Measurements from ENCODE around the gene TCF12.

TCF12 gene

DNA sequence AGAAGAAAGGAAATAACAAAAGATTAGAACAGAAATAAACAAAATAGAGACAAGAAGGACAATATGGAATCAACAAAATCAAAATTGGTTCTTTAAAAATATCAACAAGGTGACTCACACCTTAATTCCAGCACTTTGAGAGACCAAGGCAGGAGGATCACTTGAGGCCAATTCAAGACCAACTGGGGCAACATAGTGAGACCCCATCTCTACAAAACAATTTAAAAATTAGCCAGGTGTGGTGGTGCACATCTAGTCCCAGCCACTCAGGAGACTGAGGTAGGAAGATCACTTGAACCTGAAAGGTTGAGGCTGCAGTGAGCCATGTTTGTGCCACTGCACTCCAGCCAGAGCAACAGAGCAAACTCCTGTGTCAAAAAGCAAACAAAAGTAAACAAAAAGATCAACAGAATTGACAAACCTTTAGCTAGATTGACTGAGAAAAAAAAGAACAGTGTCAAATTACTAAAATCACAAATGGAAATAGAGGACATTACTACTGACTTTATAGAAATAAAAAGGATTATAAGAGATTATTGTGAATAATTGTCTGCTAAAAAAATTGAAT lies 267.1 kb downstream of the TCF12 start:
- DNase-seq, result no peak

DNA sequence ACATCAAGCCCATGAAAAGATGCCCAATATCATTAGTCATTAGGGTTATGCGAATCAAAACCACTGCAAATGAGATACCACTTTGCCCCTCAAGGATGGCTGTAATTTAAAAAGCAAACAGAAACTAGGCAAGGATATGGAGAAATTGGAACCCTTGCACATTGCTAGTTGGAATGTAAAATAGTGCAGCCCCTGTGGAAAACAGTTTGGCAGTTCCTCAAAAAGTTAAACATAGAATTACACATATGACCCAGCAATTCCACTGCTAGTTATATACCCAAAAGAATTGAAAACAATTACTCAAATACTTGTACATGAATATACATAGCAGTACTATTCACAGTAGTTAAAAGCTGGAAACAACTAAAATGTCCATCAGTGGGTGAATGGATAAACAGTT lies 271.0 kb downstream of the TCF12 start:
- no peak for DNase-seq

DNA sequence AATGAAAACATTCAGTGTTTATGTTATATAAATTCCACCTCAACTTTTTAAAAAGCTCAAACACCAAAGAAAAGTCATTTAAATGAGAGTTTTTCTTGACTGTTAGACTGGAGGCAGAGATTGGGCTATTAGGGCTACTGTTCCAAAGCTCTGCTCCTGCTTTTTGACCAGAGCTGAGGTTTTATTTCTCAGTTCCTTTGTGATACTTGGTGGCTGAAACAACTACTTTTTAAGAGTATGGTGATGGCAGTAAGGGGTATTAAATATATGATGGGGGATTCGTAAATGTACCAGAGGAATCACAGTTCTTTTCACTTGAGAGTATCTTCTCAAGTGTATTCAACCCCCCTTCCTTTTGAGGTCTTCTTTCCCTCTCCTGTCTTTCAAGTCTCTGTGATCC lies 271.8 kb downstream of the TCF12 start:
- DNase-seq, result no peak

DNA sequence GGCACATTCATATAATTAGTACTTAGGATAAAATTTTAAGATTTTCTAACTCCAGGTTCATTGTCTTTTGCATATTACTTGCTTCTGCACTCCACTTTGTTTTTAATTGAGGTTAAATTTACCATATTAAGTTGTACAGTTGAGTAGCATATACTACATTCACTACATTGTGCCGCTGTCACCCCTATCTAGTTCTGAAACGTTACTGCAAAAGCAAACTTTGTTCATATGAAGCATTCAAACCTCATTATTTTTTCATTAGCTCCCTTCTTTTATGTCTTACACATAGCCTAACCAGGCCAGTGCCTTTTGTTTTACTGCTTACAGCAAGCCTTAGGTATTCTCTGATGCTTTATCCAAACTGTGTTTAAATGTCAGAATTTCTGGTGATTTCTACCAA lies 274.7 kb downstream of the TCF12 start:
- no peak for DNase-seq

DNA sequence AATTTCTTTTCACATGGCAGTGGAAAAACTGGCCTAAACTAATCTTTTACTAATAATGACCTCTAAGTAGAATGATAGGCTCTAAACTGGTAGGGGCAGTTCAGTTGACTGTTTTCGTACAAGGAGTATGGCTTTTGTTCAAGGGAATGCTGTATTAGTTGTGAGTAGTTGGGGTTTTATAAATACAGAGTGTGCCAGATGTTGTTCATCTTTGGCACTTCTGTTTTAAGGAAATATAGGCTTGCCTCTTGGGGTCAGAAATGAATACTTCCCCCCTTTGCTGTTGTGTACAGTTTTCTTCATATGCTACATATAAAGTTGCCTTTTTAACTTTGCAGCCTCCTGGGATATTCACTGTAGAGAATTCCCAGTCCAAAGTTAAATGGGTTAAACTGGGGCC lies 276.9 kb downstream of the TCF12 start:
- no peak for DNase-seq

DNA sequence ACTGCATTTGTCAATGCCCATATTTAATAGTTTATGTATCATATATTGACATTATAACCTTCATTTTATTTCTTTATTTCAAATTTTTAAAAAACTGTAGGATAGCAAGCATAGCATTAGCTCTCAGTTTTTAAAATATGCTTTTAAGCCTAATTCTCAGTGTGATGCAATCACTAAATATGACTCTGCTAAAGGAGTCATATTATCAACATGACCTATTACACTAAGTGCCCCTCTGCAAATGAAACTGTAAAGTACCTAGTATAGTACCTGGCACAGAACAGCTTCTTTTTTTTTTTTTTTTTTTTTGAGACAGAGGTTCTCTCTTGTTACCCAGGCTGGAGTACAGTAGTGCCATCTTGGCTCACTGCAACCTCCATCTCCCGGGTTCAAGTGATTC lies 278.4 kb downstream of the TCF12 start:
- DNase-seq, result no peak

DNA sequence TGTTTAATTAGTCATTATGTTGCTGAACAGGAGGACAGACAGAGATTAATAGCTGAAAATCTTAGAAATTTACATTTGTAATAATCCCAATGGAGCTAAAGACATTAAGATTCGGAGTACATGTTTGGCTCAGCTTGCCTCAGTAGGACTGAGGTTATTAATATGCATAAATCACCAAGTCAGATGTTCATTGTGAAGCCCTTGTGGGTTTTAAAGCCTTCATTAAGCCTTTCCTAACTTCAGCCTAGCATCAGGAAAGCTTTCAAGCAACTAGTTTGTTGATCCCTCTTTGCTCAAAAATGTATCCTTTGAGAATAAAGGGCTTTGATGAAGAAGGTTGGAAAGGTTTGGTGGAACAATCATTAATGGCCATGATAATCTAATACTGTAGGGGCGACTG lies 279.7 kb downstream of the TCF12 start:
- DNase-seq, result no peak

DNA sequence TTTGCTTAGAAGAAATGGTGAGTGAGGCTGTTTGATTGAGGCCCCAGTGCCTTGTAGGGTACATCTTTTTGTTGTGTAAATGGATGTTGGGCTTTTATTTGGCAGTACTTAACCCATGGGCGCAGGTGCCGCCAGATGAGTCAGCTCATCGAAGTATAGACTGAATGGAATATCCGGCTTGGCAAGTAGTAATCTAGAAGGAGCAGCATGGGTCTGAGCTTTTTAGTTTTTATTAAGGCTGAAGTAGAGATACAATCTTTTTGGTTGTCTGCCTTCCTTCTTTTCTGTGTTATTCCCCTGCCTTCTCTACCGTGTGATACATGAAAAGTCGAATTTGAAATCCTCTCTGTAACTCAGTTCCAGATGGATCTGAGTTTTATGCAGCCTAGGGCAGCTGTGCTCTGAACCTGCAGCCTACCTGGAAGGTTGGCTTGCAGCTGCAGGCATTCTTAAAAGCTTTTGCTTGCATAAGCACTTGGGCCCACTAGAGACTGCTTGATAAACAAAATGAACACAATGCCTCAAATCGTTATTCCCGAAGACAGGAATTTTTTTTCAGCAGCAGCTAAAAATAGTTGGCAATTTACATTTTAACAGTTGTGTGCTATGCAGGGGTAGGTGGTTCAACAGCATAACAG lies 280.3 kb downstream of the TCF12 start:
- DNase-seq, result no peak

DNA sequence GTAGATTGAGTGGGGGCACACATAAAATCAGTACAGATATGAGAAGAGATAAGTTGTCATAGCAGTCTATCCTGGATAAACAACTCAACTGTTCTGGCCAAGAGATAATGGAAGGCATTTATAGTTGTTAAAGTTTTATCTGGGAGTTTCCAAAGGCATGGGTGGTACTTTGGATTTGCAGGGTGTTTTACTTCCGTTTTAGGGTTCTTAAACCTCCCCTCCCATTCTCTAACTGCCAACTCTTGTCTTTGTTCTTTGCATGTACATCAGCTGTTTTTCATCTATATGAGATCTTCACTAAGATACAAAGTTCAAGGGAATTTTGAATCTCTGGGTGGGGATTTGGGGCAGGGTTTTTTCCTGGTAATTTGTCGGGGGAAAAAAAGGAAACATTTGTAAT lies 283.1 kb downstream of the TCF12 start:
- no peak for DNase-seq

DNA sequence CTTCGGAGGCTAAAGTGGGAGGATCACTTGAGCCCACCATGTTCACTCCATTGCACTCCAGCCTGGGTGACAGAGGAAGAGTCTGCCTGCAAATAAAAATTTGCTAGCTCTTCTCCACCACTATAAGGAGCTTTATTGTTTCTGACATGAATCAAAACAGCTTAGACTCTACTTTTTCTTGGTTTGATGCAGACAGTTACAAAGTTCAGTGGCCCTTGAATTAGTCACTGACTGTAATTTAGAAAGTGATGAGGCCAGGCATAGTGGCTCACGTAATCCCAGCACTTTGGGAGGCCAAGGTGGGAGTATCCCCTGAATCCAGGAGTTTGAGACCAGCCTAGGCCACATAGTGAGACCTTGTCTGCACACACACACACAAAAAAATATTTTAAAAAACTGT lies 285.5 kb downstream of the TCF12 start:
- DNase-seq, result no peak

DNA sequence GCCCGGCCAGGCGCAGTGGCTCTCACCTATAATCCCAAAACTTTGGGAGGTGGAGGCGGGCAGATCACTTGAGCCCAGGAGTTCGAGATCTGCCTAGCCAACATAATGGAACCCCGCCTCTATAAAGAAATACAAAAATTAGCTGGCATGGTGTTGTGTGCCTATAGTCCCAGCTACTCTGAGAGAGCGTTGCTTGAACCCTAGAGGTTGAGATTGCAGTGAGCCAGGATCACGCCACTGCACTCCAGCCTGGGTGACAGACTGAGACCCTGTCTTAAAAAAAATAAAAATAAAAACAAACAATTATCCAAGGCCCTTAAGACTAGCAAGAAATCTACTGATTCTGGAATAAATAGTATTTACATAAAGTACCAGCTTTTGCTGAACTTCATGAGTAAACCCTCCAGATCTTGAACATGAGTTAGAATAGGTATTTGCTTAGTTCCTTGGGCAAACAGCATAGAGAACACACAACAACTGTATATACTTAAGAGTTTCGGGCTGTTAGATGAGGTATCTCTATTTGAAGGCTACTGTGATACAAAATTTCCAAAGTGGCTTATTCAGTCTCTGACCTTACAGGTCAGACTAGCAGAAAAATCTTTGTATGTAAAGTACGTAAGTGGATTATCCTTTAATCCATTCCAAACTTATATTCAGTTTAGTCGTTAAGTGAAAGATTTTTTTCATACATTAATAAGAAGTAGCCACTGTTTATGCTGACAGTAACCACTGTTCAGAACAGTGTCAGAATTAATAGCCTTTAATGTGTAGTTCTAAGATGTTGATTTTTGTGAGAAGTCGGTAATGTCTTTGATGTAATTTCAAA lies 286.8 kb downstream of the TCF12 start:
- no peak for DNase-seq

DNA sequence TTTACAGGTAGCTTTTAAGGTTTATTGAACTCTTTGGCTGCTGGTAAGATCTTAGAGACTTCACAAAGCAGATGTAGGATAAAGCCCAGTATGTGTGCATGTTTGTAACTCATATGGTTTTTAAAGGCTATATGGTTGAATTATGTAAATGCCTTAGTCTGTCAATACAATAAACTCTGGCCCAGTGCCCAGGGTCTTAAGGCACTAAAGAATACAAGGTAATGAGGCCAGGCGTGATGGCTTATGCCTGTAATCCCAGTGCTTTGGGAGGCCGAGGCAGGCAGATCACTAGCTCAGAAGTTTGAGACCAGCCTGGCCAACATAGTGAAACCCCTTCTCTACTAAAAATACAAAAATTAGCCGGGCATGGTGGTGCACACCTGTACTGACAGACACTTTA lies 287.6 kb downstream of the TCF12 start:
- no peak for DNase-seq

DNA sequence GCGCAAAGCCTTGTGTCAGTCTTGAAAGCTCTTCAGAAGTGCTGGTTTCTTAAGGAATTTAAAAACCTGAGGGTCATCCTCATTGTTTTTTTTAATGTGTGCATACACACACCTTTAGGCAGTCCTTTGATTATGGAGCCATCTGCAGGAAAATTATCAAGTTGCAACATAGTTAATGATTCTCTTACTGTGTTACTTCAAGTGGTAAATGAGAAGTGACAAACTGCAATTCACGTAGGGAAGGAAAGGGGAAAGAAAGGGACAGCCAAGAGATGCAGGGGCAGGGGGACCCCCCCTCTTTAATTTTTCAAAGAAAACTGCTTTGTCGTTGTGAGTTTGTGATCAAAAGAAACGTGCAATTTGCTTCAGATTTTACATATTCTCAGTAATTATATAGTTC lies 295.4 kb downstream of the TCF12 start:
- no peak for DNase-seq

DNA sequence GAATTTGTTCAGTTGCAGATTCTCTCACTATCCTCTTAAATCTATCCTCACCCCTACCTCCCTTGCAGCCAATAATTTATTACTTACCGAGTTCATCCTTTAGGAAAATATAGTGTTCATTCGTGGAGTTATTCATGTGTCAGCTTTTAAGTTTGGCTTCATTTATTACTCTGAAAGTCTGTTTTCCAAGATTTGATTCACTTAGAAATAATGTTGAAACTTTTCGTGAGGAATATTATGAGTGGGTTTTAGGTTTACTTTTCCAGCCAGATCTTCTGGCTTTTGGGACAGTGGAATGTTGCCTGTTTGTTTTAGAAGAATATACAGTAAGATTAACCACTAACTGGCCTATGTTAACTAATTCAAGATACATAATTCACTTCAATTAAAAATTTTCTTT lies 296.9 kb downstream of the TCF12 start:
- DNase-seq, result no peak

DNA sequence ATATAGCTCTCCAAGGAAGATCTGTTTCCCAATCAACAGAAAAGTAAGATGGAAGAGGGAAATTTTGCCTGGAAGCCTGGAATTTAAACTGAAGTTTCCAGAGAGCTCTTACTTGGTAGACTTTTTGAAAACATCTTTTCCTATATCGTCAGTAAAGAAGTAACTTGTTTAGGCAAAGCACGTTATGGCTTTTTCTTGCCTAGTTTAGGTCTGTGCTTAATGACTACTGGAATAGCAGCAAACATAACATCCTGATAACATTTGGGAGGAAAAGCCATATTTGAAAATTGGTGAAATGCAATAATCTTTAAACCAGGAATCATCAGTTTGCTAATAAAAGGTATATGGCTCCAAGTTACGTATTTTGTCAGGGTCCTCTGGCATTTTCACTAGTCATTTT lies 297.4 kb downstream of the TCF12 start:
- DNase-seq, result no peak

DNA sequence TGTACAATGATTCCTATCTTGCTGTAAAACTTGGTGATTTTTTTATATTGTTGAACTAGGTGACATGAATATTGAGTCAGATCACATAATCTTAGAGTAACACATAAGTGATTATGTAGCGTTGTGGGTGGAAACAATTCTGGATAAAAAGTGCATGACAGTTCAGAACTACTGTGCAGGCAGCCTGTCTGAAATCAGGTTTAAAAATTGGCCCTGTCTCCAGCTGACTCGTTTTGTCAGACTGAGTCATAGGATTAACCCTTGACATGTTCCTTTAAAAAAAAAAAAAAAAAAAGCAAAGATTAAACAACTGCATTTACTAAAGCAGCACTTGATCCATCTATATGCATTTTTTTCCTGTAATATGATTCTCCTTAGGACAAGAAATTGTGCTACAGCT lies 297.8 kb downstream of the TCF12 start:
- peak; percentile 25 for DNase-seq

DNA sequence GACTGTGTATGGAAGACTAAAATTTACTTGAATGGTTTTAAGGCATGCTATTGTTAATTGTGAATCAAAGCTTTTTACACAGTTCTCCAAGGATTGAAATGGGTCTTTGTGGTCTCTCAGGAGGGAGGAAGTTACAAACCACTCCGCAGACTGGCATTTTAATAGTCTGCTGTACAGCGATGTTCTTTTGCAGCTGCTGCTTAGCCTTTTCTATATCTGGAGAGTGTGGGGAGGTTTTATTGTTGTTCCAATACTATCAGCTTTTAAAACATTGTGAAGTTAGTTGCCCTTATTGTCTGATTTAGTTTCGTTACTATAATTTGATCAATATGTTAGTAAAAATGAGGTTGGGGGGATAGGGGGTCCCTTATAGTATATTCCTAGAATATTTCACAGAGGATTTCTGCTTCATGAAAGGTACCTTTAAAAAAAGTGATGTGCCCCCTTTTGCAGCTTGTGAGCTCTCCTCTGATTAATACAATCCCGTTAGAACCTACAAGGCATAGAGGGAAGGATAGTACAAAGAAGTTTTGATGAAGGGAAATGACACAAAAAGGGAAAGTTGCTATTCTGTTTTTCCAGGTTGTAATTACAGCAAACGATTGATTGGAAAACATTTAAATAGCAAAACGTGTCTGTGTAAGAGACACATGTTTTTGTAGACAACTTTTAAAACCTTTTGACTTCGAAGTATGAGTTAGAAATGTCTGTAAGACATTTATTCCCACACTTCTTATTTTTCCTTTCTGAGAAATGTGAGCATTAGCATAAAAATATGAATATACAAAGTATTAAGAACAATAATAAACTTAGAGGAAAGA lies 299.5 kb downstream of the TCF12 start:
- no peak for DNase-seq

DNA sequence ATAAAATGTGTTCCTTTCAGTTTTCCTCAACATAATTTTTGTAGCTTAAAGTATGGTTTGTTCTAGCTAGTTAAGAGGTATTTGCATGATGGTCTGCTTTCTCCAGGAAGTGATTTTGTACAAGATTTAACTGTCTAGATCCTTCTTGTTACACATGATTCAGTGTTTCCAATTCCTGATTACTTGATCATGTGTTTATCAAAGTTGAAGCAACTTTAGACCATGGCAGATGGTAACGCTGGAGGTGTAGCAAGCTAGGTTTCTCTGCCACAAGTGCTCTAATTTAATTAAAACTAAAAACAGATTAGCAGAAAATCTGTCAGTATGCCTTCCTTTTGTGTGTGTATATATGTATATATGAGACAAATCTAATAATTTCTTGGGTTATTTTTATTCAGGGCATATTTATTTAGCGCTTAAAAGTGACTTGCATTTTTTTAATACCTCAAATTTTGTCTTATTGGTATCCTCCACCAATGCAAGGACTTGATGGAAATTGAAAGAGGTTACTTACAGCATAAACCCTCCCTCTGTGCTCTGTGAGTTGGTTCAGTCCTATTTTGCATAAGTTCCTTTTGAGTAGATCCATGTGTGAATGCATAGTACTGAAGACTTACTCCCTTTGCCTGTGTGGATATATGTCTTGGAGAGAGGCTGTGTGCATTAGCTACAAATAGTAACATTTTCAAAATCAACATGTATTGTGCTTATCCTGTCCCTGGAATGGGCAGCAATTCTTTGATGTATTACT lies 300.6 kb downstream of the TCF12 start:
- DNase-seq, result no peak

DNA sequence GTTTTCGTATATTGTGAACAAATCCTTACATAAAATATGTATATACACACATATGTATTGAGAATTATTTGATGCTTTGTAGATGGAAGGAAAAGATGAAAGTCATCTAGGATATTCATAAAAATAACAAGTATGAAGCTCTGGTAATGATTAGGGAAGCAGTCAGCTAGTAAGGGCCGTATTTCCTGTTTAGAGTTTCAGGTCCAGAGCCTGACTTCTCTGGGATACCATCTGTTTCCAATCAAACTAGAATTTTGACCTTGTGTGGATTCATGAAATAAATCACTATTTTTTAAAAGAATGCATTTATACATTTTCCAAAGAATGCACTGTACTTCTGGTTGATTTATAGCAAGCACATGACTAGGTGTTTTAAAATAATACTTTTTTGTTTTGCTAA lies 301.8 kb downstream of the TCF12 start:
- DNase-seq, result no peak

DNA sequence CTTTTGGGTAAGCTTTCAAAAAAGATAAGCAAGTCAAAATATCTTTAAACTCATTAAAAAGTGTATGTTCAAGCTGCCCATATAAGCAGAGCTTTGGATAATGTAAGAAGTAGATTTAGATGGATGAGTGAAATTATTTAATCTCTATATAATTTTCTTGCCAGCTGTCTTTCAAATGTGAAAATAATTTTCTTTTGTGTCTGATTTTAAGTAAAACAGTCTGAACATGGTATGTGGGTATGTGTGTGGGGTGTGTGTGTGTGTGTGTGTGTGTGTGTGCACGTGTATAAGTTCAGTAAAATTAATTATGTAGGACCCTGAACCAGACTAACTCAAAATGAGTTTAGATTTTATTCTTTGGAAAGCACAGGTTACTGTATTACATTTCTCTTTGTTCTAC lies 302.7 kb downstream of the TCF12 start:
- no peak for DNase-seq

DNA sequence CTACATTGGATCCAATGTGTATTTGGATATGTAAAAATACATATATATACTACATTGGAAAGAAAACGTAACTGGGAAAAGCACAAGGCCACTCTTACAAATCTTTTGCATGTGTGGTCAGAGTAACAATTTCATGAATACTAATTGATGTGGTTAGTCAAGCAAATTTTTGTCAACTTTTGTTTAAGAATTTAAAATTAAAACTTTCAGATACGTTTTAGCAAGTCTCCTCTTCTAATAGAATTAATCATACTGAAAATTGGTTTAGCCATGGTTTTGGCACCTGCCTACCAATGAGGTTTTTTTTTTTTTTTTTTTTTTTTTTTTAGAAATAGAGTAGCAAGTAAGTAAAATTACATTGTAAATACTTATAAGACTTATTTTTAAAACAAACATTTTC lies 304.9 kb downstream of the TCF12 start:
- DNase-seq, result no peak

DNA sequence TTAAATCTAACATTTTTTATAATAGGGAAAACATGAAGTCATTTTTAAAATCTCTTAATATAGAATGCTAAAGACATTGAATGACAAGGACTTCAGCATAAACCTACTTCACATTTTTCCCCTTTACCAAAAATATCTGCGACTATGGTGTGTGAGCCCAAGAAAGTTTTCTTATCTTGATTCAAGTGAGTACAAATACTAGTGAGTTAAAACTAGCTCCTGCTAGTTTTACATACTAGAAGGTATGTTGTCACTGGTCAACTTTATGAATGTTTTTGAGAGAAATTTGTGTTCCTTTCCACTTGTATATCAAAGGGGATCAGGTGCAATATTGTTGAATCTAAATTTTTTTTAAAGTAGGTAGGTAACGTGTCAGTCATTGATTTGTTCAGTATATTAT lies 305.4 kb downstream of the TCF12 start:
- DNase-seq, result no peak

DNA sequence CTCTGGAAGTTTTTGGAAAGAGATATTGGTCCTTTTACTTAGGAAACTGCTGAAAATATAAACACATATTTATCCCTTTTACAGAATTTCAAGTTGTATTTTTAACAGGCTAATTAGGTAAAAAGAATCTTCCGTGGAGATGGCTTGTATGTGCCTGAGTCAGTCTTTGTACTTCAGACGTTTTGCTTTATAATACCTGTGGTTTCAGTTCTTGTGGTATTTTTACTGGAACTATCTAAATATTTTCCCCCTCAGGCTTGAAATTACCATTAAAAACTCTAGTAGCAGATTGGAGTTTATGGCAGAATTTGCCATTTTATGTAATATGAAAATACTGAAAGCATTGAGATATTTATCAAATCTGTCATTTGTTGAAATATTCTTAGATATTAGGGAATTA lies 306.2 kb downstream of the TCF12 start:
- DNase-seq, result no peak

All from stimulated activated CD4-positive, alpha-beta T cell treated with anti-CD3 and anti-CD28 coated beads, Interleukin-1b, Interleukin-23, amount 100 ng/mL, for 48 hours (primary cell).